Common myeloid progenitor, CD34-positive (primary cell): ENCODE data around the gene ZNF431.
"Not testable (repeated sequence)": the region's sequence is repeated elsewhere in the genome, so short reads cannot be mapped to it uniquely, and the experiment has no call there.

Experiments
- CTCF ChIA-PET: fragments of 350-600 bp; sonication (Branson Sonifier 250); formaldehyde crosslinking; loops from one replicate; lab custom pipeline; 2021; ENCODE audit warnings: antibody characterized with exemption; lab: Charles Lee
- POLR2A ChIA-PET: fragments of 350-600 bp; sonication (Branson Sonifier 250); formaldehyde crosslinking; loops from one replicate; lab custom pipeline; 2021; ENCODE audit warnings: antibody characterized with exemption; lab: Charles Lee
- DNase-seq, 3 donors: peaks; one replicate each; pipeline versions ENCODE4 v3.0.0 to v3.0.0-alpha.2; 2013
- H3K27ac ChIP-seq, 2 experiments: 1 replicate in 1 of 2; 2 replicates in 1 of 2; pipeline ENCODE4 v1.7.0; 2013; ENCODE audit warnings: inconsistent platforms in 2 of 2, low read length in 2 of 2, mild to moderate bottlenecking in 2 of 2, low read depth in 1 of 2, moderate library complexity in 1 of 2; ENCODE audit not compliant: severe bottlenecking in 2 of 2, insufficient read depth in 1 of 2, poor library complexity in 1 of 2
- H3K27me3 ChIP-seq, 5 experiments: replicated peaks in 2 of 5; 1 replicate in 3 of 5; 2 replicates in 2 of 5; pipeline versions ENCODE4 v1.6.1 to v1.7.0; 2013; ENCODE audit warnings: low read length in 4 of 5, mild to moderate bottlenecking in 2 of 5, moderate library complexity in 2 of 5, inconsistent platforms in 1 of 5; ENCODE audit not compliant: insufficient read depth in 5 of 5, control insufficient read depth in 4 of 5
- H3K36me3 ChIP-seq, 4 experiments: 1 replicate in 2 of 4; 2 replicates in 2 of 4; pipeline versions ENCODE4 v1.6.1 to v1.7.0; 2013; ENCODE audit warnings: low read length in 3 of 4, control low read depth in 1 of 4, mild to moderate bottlenecking in 1 of 4; ENCODE audit not compliant: control insufficient read depth in 4 of 4, insufficient read depth in 4 of 4
- H3K4me1 ChIP-seq, 4 experiments: 1 replicate in 3 of 4; 2 replicates in 1 of 4; pipeline versions ENCODE4 v1.6.1 to v1.7.1; 2013; ENCODE audit warnings: low read length in 3 of 4, mild to moderate bottlenecking in 3 of 4, control low read depth in 1 of 4, inconsistent platforms in 1 of 4, moderate library complexity in 1 of 4; ENCODE audit not compliant: control insufficient read depth in 4 of 4, insufficient read depth in 4 of 4; ENCODE audit errors: control extremely low read depth in 1 of 4
- H3K4me3 ChIP-seq, 7 experiments: 1 replicate in 4 of 7; 2 replicates in 3 of 7; pipeline versions ENCODE4 v1.5.1 to v1.7.0; 2013; ENCODE audit warnings: mild to moderate bottlenecking in 7 of 7, low read length in 6 of 7, moderate library complexity in 6 of 7, inconsistent platforms in 2 of 7, low read depth in 2 of 7, control low read depth in 1 of 7; ENCODE audit not compliant: insufficient read depth in 4 of 7, control insufficient read depth in 1 of 7; ENCODE audit errors: extremely low read depth in 1 of 7
- H3K9me3 ChIP-seq, 5 experiments: 1 replicate in 4 of 5; 2 replicates in 1 of 5; pipeline versions ENCODE4 v1.6.1 to v1.7.1; 2013; ENCODE audit warnings: low read length in 4 of 5, mild to moderate bottlenecking in 2 of 5, inconsistent platforms in 1 of 5, low read depth in 1 of 5, moderate library complexity in 1 of 5; ENCODE audit not compliant: control insufficient read depth in 4 of 5, insufficient read depth in 2 of 5; ENCODE audit errors: control extremely low read depth in 1 of 5
- WGBS: methylation state at CpG from one replicate; pipeline ENCODE4 v1.1.5; 2013; ENCODE audit not compliant: insufficient coverage; 5-methylcytosine and 5-hydroxymethylcytosine counted together

The ZNF431 gene

GRCh38 chr19:21164541-21164940 is 22.7 kb downstream of the ZNF431 start:
- Histone ChIP-seq H3K9me3 (peaks cover 0 to 31% (median 23%) of the 10 kb centered on the region in 5 experiments), H3K4me3 (no peak overlapping the region), H3K27me3 (no peaks in the 10 kb centered on the region), H3K27ac (no peak overlapping the region), H3K36me3 (peaks cover 20 to 81% (median 54%) of the 10 kb centered on the region in 4 experiments), H3K4me1 (no peaks in the 10 kb centered on the region)
- DNase-seq = no peak
- POLR2A ChIA-PET = no interaction called here
- CTCF ChIA-PET = no interaction called here
- 100% methylated on average over 5 of the region's 5 CpGs for WGBS

- Histone ChIP-seq H3K36me3 (peaks cover 23 to 84% (median 54%) of the 10 kb centered on the region in 4 experiments), H3K4me1 (no peaks in the 10 kb centered on the region), H3K4me3 (no peak overlapping the region), H3K27me3 (no peaks in the 10 kb centered on the region), H3K27ac (no peak overlapping the region), H3K9me3 (peaks cover 0 to 28% (median 13%) of the 10 kb centered on the region in 5 experiments)
- POLR2A ChIA-PET = no interaction called here
- CTCF ChIA-PET = no interaction called here
- no peak for DNase-seq
- WGBS = no CpG with 5 or more reads among the region's 2 CpGs
Measured at GRCh38 chr19:21166436-21166835, 24.6 kb downstream of the ZNF431 start.

DNA sequence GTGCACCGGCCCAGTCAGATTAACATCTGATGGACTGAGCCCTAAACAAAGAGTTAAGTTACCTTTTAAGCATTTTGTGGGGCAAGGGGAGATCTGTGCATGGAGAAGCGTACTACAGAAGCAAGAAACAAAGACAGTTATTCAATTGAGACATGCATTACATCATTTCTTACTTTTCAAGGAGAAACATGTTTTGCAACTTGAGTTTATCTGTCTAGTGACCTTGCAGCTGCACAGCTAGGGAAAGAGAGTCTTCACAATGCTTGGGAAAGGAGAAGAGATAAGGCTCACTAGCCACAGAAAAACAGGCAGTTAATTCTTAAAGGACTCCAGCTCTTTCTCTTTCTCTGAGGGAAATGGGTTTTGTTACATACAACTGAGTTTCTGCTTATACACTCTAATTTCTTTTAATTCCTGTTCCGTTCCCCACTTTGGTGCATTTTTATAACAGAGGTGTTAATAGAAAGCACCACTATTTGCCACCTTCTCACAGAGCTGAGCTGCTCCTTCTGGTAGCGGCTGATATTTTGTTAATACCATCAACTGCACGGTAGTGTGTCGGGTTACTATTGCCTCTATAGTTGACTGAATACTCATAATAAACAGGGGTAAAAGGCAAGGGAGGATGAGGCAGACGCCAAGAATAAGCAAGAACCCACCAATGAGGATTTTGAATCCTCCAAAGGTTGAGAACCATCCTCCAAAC is 55.9 kb downstream of the ZNF431 start:
- H3K4me1 ChIP-seq = no peaks in the 10 kb centered on the region
- CTCF ChIA-PET = no interaction called here
- POLR2A ChIA-PET = no interaction called here
- 72% methylated on average over 2 of the region's 7 CpGs for WGBS
- no peaks in the 10 kb centered on the region for H3K36me3 ChIP-seq
- peak; percentile 15 to 80 (median 63) for DNase-seq
- peak overlapping the region in 1 of 2 experiments; percentile 69 for H3K27ac ChIP-seq
- no peak overlapping the region for H3K4me3 ChIP-seq
- H3K9me3 ChIP-seq = no peaks in the 10 kb centered on the region
- no peaks in the 10 kb centered on the region for H3K27me3 ChIP-seq

- 37% methylated on average over 6 of the region's 9 CpGs for WGBS
- Histone ChIP-seq H3K4me1 (no peaks in the 10 kb centered on the region), H3K4me3 (no peak overlapping the region), H3K27me3 (no peaks in the 10 kb centered on the region), H3K27ac (no peak overlapping the region), H3K36me3 (no peaks in the 10 kb centered on the region), H3K9me3 (no peaks in the 10 kb centered on the region)
- POLR2A ChIA-PET = no interaction called here
- DNase-seq = peak; percentile 74 to 90 (median 79)
- CTCF ChIA-PET = interaction anchor here (0.5 to 4.3 kb wide), 12 partner anchors 13 to 955 kb away, joined by 3 to 22 read pairs (median 5); partner anchors contain the start of genes ZNF429 and ZNF43
Measured at GRCh38 chr19:21202865-21203494, 61.1 kb downstream of the ZNF431 start.

DNA sequence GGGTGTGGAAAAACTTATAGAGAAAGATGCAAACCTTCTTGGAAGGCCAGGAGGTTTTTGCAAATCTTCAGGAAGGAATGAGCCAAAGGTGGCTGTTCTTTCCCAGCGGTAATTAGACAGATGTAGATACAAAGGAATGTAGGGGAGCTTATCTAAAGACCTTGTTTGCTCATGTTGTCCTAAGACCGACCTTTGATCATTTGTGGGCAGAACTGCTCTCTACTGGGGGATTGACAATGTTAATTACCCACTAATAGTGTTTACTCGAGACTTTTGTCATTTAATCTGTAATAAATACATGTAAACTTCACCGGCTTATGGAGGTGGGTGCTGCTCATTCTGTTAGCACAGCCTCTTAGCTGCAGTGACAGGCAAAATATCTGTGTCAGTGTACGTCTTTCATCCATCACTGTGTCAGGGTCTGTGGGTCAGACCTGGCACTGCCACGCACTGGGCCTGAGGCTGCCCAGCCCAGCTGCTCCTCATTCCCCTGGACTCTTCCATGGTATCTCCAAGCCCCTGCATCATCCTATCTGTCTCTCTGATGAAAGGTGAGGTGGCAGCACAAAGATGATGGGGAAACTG is 68.3 kb downstream of the ZNF431 start:
- DNase-seq = no peak
- Histone ChIP-seq H3K27ac (no peak overlapping the region), H3K4me3 (no peak overlapping the region), H3K27me3 (no peaks in the 10 kb centered on the region), H3K36me3 (no peaks in the 10 kb centered on the region), H3K9me3 (no peaks in the 10 kb centered on the region), H3K4me1 (no peaks in the 10 kb centered on the region)
- POLR2A ChIA-PET = no interaction called here
- WGBS = 53% methylated on average over 4 of the region's 6 CpGs
- CTCF ChIA-PET = interaction anchor here (1.3 to 1.6 kb wide), 2 partner anchors 160 to 250 kb away, joined by 3 read pairs; no protein-coding TSS in a partner anchor

DNA sequence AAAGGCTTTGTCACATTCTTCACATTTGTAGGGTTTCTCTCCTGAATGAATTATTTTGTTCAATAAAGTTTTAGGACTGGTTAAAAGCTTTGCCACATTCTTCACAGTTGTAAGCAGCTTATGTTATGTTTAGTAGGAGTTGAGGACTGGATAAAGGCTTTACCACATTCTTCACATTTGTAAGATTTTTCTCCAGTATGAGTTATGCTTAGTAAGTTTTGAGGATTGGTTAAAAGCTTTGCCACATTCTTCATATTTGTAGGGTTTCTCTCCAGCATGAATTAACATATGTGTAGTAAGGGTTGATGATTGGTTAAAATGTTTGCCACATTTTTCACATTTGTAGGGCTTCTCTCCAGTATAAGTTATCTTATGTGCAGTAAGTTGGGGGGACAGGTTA is 79.9 kb downstream of the ZNF431 start:
- Histone ChIP-seq H3K9me3 (no peaks in the 10 kb centered on the region), H3K36me3 (no peaks in the 10 kb centered on the region), H3K27me3 (no peaks in the 10 kb centered on the region), H3K4me1 (no peaks in the 10 kb centered on the region), H3K4me3 (no peak overlapping the region), H3K27ac (no peak overlapping the region)
- ChIA-PET CTCF (interaction anchor here (1.0 kb wide), 1 partner anchor 22 kb away, joined by 3 read pairs; no protein-coding TSS in a partner anchor), POLR2A (no interaction called here)
- no peak for DNase-seq

DNA sequence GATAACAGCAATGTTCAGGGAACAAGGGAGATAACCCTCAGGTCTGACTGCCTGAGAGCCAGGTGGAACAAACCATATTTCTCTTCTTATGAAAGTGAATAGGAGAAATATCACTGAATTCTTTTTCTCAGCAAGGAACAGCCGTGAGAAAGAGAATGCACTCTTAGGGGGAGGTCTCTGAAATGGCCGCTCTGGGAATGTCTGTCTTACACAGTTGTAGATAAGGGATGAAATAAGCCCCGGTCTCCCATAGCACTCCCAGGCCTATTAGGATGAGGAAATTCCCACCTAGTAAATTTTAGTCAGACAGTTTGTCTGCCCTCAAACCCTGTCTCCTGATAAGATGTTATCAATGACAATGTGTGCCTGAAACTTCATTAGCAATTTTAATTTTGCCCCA is 88.1 kb downstream of the ZNF431 start:
- H3K27me3 ChIP-seq, H3K27ac ChIP-seq, H3K4me1 ChIP-seq, H3K4me3 ChIP-seq, H3K36me3 ChIP-seq, POLR2A ChIA-PET, CTCF ChIA-PET: not testable (repeated sequence)
- DNase-seq = peak in 2 of 3 donors; percentile 4 to 8
- H3K9me3 ChIP-seq = peaks cover 1 to 29% (median 10%) of the 10 kb centered on the region in 5 experiments
- 85% methylated on average over 2 of the region's 3 CpGs for WGBS
